Lower leg skin (tissue), 4 donors: Measurements from ENCODE around the gene EGFL8. TPM values are rescaled to one million over a fixed set of nuclear protein-coding genes. Genes with fewer than 3 reads are reported as not detected.
"Not testable (repeated sequence)": the region's sequence is repeated elsewhere in the genome, so short reads cannot be mapped to it uniquely, and the experiment has no call there.

ENCODE experiments used
- DNase-seq, 2 donors: peaks; one replicate each; pipeline ENCODE4 v3.0.0-alpha.2; 2019; ENCODE audit warnings: low spot score in 2 of 2
- H3K4me3 ChIP-seq: fragments of 200-600 bp; sonication (generic); 2 replicates; pipeline ENCODE4 v1.5.1; 2017; ENCODE audit warnings: mild to moderate bottlenecking, low read depth; ENCODE audit not compliant: poor library complexity, severe bottlenecking
- CTCF ChIP-seq, 3 donors: fragments of 450-650 bp; IDR thresholded peaks; one replicate each; pipeline ENCODE4 v1.5.1; 2016; ENCODE audit warnings: antibody characterized with exemption in 3 of 3, mild to moderate bottlenecking in 3 of 3, moderate library complexity in 2 of 3
- POLR2A ChIP-seq, 2 donors: fragments of 450-650 bp; IDR thresholded peaks; one replicate each; pipeline ENCODE4 v1.6.1; 2016 to 2017; ENCODE audit warnings: antibody characterized with exemption in 2 of 2, mild to moderate bottlenecking in 1 of 2, moderate library complexity in 1 of 2
- WGBS, 2 donors: methylation state at CpG; one replicate each; pipeline ENCODE4 v1.1.5; 2018; 5-methylcytosine and 5-hydroxymethylcytosine counted together
- intact Hi-C: fragments of 100-400 bp; cut with DNase I; formaldehyde crosslinking; loops from one replicate; pipeline ENCODE4 v1.15.0; 2023; ENCODE audit warnings: low total_unique reads
- total RNA-seq, 4 donors: library from RNA; depleted of rRNA; stranded (reverse); fragments of >200 nt; gene quantifications; one replicate each; pipeline ENCODE4 v1.1.0, GENCODE V29; 2016

Gene EGFL8
- total RNA-seq, 4 donors from 2014 or later, result 12.5 to 40.8 (median 18.6) TPM

GRCh38 chr6:32184084-32184640 lies 19.8 kb downstream of the EGFL8 start, which contains the start of gene AGER:
AGER (minus strand) TSS chr6:32184253; CDS start chr6:32184222, 31 bp downstream.
- TF ChIP-seq POLR2A (IDR thresholded peaks at IDR 0.05) (no peak), CTCF (IDR thresholded peaks at IDR 0.05) (no peak)
- 69 to 72% methylated on average over 6 of the region's 6 CpGs for WGBS, 2 donors
- intact Hi-C loops, result no loop called here
- no peak within 1 kb of the TSS for H3K4me3 ChIP-seq
- DNase-seq, result no peak

- 19 to 28% methylated on average over 11 of the region's 11 CpGs for WGBS, 2 donors
- intact Hi-C loops, H3K4me3 ChIP-seq: not testable (repeated sequence)
- peak; percentile 84 to 96 for DNase-seq
Measured at GRCh38 chr6:32185681-32186131, 21.3 kb downstream of the EGFL8 start.

GRCh38 chr6:32186151-32186840 lies 21.9 kb downstream of the EGFL8 start:
- intact Hi-C loops, DNase-seq, H3K4me3 ChIP-seq: not testable (repeated sequence)
- WGBS, 2 donors, result 62 to 64% methylated on average over 10 of the region's 10 CpGs

GRCh38 chr6:32187009-32187709 lies 22.8 kb downstream of the EGFL8 start:
- DNase-seq, result no peak
- 63 to 65% methylated on average over 12 of the region's 12 CpGs for WGBS, 2 donors
- intact Hi-C loops, result no loop called here
- TF ChIP-seq CTCF (IDR thresholded peaks at IDR 0.05) (no peak), POLR2A (IDR thresholded peaks at IDR 0.05) (no peak)
- no peak overlapping the region for H3K4me3 ChIP-seq

- DNase-seq, intact Hi-C loops, H3K4me3 ChIP-seq: not testable (repeated sequence)
- WGBS, 2 donors, result 72 to 94% methylated on average over 12 to 18 of the region's 18 CpGs
Measured at GRCh38 chr6:32187725-32188380, 23.5 kb downstream of the EGFL8 start.

GRCh38 chr6:32188381-32189068 lies 24.1 kb downstream of the EGFL8 start:
- 9 to 10% methylated on average over 10 to 13 of the region's 13 CpGs for WGBS, 2 donors
- peak overlapping the region; percentile 53 for H3K4me3 ChIP-seq
- intact Hi-C loops, result no loop called here
- TF ChIP-seq POLR2A (IDR thresholded peaks at IDR 0.05), result no peak
- TF ChIP-seq CTCF (IDR thresholded peaks at IDR 0.05), result no peak
- DNase-seq, result no peak
